WI38 (cell line): Measurements from ENCODE around the gene SERP2.
"Not testable (repeated sequence)": the region's sequence is repeated elsewhere in the genome, so short reads cannot be mapped to it uniquely, and the experiment has no call there.

ENCODE experiments used
- H3K4me3 ChIP-seq: 2 replicates; pipeline ENCODE4 v1.5.1; 2011; ENCODE audit warnings: low read depth, mild to moderate bottlenecking, control low read depth, low read length
- CTCF ChIP-seq: IDR thresholded peaks from 2 replicates; pipeline ENCODE4 v1.5.1; 2012; ENCODE audit warnings: low read depth, mild to moderate bottlenecking, control low read depth, low read length

The SERP2 gene

GRCh38 chr13:44373601-44374347, at the start of gene SERP2:
SERP2 (plus strand) TSS chr13:44373824; CDS start chr13:44374026, 202 bp downstream.
- peak within 1 kb of the TSS; percentile 58 for H3K4me3 ChIP-seq
- TF ChIP-seq CTCF, result no peak

GRCh38 chr13:44326961-44327360, 46.7 kb upstream of the SERP2 start:
- H3K4me3 ChIP-seq, result no peak overlapping the region
- TF ChIP-seq CTCF, result no peak

GRCh38 chr13:44329041-44329440, 44.6 kb upstream of the SERP2 start:
- H3K4me3 ChIP-seq, result not testable (repeated sequence)

GRCh38 chr13:44329909-44330545, 43.6 kb upstream of the SERP2 start:
- no peak for TF ChIP-seq CTCF
- no peak overlapping the region for H3K4me3 ChIP-seq

GRCh38 chr13:44331446-44331845, 42.2 kb upstream of the SERP2 start:
- no peak overlapping the region for H3K4me3 ChIP-seq
- no peak for TF ChIP-seq CTCF

- no peak overlapping the region for H3K4me3 ChIP-seq
- no peak for TF ChIP-seq CTCF
Observed at GRCh38 chr13:44331912-44332851, 41.4 kb upstream of the SERP2 start.

- TF ChIP-seq CTCF, result no peak
- no peak overlapping the region for H3K4me3 ChIP-seq
Observed at GRCh38 chr13:44333950-44334655, 39.5 kb upstream of the SERP2 start.
